Tibial nerve (tissue), 3 donors: Measurements from ENCODE around the gene LRRC28.

ENCODE experiments used
- CTCF ChIP-seq, 5 experiments: fragments of 200-600 bp in 3 of 5; fragments of 450-650 bp in 2 of 5; sonication (generic) in 3 of 5; IDR thresholded peaks; one replicate each; pipeline ENCODE4 v1.5.1; 2016 to 2019; ENCODE audit warnings: antibody characterized with exemption in 5 of 5, mild to moderate bottlenecking in 3 of 5, moderate library complexity in 2 of 5
- POLR2A ChIP-seq, 2 donors: fragments of 450-650 bp; IDR thresholded peaks; one replicate each; pipeline ENCODE4 v1.6.1; 2017; ENCODE audit warnings: antibody characterized with exemption in 2 of 2, mild to moderate bottlenecking in 2 of 2, moderate library complexity in 2 of 2

- TF ChIP-seq CTCF (IDR thresholded peaks at IDR 0.05) (no peak), POLR2A (IDR thresholded peaks at IDR 0.05) (no peak)
Measured at GRCh38 chr15:99437315-99438223, 186.3 kb downstream of the LRRC28 start.
